Lower leg skin (tissue), 3 donors: ENCODE results near the gene BBLN.

Experiments
- POLR2A ChIP-seq, 2 donors: fragments of 450-650 bp; IDR thresholded peaks; one replicate each; pipeline ENCODE4 v1.6.1; 2016 to 2017; ENCODE audit warnings: antibody characterized with exemption in 2 of 2, mild to moderate bottlenecking in 1 of 2, moderate library complexity in 1 of 2
- TF ChIP-seq, protein P1 (sequence below), 3 donors: fragments of 450-650 bp; IDR thresholded peaks; one replicate each; pipeline ENCODE4 v1.5.1; 2016; ENCODE audit warnings: antibody characterized with exemption in 3 of 3, mild to moderate bottlenecking in 3 of 3, moderate library complexity in 2 of 3

DNA sequence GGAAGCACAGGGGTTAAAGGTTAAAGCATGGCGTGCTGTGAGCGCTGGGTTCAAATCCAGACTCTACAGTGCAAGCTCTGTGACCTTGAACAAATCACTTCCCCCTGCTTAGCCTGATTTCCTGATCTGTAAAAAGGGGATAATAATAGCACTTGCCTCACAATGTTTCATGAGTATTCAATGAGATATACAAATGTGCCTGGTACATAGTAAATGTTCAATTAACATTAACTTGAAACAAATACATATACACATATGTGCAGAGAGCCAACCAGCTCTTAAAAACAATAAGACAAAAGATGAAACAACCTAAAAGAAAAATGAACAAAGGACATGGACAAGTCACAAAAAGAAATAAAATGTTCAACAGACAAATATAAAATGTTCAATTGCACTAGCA lies 27.3 kb downstream of the BBLN start:
- no peak for TF ChIP-seq POLR2A (IDR thresholded peaks at IDR 0.05)
- TF ChIP-seq, protein P1, sequence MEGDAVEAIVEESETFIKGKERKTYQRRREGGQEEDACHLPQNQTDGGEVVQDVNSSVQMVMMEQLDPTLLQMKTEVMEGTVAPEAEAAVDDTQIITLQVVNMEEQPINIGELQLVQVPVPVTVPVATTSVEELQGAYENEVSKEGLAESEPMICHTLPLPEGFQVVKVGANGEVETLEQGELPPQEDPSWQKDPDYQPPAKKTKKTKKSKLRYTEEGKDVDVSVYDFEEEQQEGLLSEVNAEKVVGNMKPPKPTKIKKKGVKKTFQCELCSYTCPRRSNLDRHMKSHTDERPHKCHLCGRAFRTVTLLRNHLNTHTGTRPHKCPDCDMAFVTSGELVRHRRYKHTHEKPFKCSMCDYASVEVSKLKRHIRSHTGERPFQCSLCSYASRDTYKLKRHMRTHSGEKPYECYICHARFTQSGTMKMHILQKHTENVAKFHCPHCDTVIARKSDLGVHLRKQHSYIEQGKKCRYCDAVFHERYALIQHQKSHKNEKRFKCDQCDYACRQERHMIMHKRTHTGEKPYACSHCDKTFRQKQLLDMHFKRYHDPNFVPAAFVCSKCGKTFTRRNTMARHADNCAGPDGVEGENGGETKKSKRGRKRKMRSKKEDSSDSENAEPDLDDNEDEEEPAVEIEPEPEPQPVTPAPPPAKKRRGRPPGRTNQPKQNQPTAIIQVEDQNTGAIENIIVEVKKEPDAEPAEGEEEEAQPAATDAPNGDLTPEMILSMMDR (IDR thresholded peaks at IDR 0.05) = no peak
